GM12873 (cell line): ENCODE results near the gene CRIP1.
A peak's percentile ranks its signal among the peaks of the same experiment; 100 is the strongest.

Experiments
- TF ChIP-seq, protein P1 (sequence below): IDR thresholded peaks from 2 replicates; pipeline ENCODE4 v1.5.1; 2012; ENCODE audit warnings: low read depth, mild to moderate bottlenecking, moderate library complexity, low read length, control low read depth; ENCODE audit not compliant: insufficient read depth; ENCODE audit errors: missing control alignments

CRIP1 gene

DNA sequence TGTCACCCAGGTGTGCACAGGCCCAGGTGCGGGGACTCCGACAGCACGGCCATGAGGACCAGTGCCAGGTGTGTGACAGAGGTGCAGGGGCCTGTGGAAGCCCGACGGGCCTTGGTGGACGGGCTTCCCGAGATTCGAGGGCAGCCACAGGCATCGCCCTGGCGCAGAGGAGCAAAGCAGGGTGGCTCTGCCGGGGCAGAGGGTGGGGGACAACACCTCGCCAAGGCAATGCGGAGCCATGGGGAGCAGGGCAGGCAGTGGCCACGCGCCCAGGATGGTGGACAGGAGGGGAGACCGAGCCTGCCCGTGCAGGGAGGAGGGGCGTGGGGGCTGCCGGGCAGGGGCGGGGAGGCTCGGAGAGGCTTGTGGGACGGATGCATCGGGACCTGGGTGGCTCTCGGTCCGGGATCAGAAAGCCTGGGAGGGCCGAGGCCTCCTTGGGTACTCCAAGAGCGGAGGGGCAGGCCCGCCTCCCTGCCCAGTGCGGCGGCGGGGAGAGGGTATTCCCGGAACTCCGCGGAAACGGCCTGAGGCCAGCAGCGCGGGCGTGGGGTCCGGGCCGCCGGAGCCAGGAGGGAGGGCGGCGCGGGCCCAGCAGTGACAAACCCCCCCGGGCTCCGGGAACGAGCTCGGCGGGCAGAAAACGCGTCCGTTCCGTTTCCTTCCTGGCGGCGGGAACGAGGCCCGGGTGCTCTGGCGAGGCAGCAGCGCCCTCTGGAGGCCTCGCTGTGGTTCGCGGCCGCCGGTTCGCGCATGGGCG, 41.3 kb downstream of the CRIP1 start:
- TF ChIP-seq, protein P1, sequence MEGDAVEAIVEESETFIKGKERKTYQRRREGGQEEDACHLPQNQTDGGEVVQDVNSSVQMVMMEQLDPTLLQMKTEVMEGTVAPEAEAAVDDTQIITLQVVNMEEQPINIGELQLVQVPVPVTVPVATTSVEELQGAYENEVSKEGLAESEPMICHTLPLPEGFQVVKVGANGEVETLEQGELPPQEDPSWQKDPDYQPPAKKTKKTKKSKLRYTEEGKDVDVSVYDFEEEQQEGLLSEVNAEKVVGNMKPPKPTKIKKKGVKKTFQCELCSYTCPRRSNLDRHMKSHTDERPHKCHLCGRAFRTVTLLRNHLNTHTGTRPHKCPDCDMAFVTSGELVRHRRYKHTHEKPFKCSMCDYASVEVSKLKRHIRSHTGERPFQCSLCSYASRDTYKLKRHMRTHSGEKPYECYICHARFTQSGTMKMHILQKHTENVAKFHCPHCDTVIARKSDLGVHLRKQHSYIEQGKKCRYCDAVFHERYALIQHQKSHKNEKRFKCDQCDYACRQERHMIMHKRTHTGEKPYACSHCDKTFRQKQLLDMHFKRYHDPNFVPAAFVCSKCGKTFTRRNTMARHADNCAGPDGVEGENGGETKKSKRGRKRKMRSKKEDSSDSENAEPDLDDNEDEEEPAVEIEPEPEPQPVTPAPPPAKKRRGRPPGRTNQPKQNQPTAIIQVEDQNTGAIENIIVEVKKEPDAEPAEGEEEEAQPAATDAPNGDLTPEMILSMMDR, result peak; percentile 87

DNA sequence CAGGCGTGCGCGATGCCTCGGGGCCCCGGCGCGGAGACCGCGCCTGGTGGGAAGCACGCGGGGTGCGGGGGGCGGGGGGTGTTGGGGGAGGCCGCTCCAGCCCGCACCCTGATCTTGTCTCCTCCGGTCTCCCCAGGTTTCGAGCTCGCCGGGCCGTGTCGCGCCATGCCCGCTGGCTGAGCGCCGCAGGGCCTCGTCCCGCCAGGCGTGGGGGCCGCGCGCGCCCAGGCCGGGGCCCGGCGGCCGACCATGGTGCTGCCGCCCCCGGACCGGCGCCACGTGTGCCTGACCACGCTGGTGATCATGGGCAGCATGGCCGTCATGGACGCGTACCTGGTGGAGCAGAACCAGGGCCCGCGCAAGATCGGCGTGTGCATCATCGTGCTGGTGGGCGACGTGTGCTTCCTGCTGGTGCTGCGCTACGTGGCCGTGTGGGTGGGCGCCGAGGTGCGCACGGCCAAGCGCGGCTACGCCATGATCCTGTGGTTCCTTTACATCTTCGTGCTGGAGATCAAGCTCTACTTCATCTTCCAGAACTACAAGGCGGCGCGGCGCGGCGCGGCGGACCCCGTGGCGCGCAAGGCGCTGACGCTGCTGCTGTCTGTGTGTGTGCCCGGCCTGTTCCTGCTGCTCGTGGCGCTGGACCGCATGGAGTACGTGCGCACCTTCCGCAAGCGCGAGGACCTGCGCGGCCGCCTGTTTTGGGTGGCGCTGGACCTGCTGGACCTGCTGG, 42.1 kb downstream of the CRIP1 start:
- TF ChIP-seq, protein P1, result no peak

DNA sequence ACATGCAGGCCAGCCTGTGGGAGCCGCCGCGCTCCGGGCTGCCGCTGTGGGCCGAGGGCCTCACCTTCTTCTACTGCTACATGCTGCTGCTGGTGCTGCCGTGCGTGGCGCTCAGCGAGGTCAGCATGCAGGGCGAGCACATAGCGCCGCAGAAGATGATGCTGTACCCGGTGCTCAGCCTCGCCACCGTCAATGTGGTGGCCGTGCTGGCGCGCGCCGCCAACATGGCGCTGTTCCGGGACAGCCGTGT, 42.6 kb downstream of the CRIP1 start:
- TF ChIP-seq, protein P1, result no peak

DNA sequence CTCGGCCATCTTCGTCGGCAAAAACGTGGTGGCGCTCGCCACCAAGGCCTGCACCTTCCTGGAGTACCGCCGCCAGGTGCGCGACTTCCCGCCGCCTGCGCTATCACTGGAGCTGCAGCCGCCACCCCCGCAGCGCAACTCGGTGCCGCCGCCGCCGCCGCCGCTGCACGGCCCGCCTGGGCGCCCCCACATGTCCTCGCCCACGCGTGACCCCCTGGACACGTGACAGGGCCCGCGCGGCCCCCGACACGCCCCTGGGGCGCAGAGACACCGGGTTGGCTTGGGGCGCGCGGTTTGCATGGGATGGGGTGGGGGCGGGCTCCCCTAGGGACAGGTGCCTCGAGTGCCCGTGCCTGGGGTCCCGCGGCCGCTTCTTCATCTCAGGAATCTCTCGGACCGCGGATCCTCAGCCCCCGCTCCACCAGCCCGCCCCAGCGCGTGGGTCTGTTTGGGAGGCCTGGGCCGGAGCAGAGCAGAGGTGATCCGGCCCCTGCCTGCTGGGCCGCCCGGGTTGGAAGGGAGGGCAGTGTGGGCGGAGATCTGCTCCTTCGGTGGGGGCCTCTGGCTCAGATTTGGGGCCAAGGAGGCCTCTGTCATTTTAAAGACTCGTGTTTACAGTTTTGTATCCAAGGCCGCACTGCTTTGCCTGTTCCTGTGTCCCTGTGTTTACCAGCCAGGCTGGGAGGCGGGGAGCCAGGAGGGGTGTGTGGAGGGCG, 43.0 kb downstream of the CRIP1 start:
- TF ChIP-seq, protein P1, result no peak

DNA sequence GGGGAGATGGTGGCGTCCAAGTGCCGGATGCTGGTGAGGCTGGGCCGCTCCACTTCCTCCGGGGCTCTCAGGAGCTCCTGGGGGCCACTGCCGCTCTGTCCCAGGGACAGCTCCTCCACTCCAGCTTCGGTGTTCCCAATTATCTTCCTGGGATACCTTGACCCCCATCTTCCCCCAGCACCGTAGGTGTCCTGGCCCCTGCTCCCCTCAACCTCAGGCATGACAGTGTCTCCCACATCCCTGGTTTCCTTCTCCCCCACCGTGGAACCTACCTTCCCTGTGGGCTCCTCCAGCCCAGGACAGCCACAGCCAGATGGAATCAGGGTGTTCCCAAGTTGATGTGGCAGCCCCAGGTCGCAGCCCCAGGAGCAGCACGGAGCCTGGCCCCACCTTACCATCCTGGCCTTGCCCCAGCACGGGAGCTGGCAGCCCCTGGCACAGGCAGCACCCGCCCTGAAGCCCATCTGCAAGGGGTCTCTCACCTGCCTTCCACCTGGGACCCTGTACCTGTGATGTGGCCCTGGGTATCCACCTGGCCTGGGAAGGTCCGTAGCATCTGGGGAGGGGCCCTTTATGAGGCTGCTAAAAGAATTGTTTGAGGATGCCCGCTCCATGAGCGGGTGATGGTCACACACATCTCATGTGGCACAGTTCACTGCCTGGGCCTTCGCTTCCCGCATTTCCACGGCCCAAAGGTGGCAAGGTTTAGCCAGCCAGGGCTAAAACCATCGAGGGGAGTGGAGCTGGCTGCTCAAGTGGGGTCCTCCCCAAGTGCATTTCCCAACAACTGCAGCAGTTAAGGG, 43.8 kb downstream of the CRIP1 start:
- TF ChIP-seq, protein P1, result no peak

DNA sequence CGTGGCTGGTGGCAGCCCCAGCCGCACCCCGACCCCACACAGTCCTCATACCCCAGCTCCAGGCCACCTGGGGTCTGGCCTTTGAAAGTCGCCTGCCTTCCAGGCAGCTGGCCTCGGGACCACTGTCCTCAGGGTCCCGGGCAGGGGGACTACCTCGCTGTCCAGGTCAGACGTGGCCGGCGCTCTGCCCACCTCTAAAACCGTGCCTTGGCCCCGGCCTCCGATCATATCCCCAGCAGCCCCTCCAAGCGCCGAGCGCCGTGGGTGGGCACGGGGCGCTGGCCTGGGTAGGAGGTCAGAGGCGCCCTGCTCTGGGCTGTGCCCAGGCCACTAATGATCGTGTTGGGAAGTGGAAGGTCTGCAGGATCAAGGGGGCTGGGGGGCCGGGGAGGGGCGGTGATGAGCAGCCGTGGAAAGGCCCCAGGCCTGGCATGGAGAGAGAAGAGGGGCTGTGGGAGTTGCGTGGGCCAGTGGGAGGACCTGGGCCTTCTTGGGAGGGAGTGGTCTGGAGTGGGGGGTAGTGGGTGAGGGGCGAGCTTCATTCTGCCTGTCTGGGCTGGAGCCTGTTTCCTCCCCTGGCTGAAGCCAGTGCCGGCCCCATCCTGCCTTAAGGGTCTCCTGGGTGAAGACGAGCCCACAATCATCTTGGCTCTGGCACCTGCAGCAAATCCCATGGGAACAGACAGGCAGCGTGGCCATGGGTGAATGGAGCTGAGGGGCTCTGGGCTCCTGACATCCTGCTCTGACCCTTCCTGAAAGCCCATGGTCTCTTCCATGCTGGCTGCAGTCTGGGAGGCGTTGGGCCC, 44.6 kb downstream of the CRIP1 start:
- TF ChIP-seq, protein P1, result no peak
